ENCODE measurements around the gene SLC35E2B. TPM values are rescaled to one million over a fixed set of nuclear protein-coding genes. Genes with fewer than 3 reads are reported as not detected.
"Not testable (repeated sequence)": the region's sequence is repeated elsewhere in the genome, so short reads cannot be mapped to it uniquely, and the experiment has no call there.

Gene SLC35E2B
- total RNA-seq, result 10 to 100 TPM; 25.2 to 53.5 TPM
- 10 to 100 TPM in 1 of 2 donors, 1 to 10 TPM in 1; 8.1 to 32.0 TPM for polyA plus RNA-seq
- long read RNA-seq, donor 1, full-length matches to known transcripts, result 6 of 27 reads
- long read RNA-seq, donor 1, partial matches to known transcripts, result 4 of 27 reads
- long read RNA-seq, donor 1, other reads (novel, unspliced or antisense), result 17 of 27 reads
- long read RNA-seq, donor 2, full-length matches to known transcripts, result 2 of 14 reads
- long read RNA-seq, donor 2, partial matches to known transcripts, result 1 of 14 reads
- long read RNA-seq, donor 2, other reads (novel, unspliced or antisense), result 11 of 14 reads

GRCh38 chr1:1692714-1693647 is at the start of gene SLC35E2B:
TSS of gene SLC35E2B (minus strand) at chr1:1692795. CDS start at chr1:1676699, 16,096 bp downstream.
- peak; percentile 94 to 97 for DNase-seq
- H3K36me3 ChIP-seq (ENCODE audit: control insufficient read depth in 1 of 2, insufficient read depth in 2 of 2, low read length in 1 of 2); H3K9me3 ChIP-seq (ENCODE audit: control insufficient read depth, low read length); H3K4me1 ChIP-seq (ENCODE audit: control insufficient read depth in 1 of 2, insufficient read depth in 2 of 2, low read length in 2 of 2); intact Hi-C loops (cut with DNase I); H3K27me3 ChIP-seq (ENCODE audit: control insufficient read depth in 1 of 2, insufficient read depth in 2 of 2, low read length in 1 of 2): not testable (repeated sequence)
- Histone ChIP-seq H3K4me3 (ENCODE audit: low read length in 2 of 2) (peak within 1 kb of the TSS in 1 of 2 donors; percentile 59), H3K27ac (ENCODE audit: low read depth in 1 of 2, low read length in 2 of 2) (peak within 1 kb of the TSS in 1 of 2 donors; percentile 70)
- 0% methylated on average over 19 to 60 of the region's 98 CpGs for WGBS, 2 donors
- ATAC-seq (ENCODE audit: low FRiP score), result peak; percentile 97

GRCh38 chr1:1741013-1741412 is 48.4 kb upstream of the SLC35E2B start:
- H3K9me3 ChIP-seq (ENCODE audit: control insufficient read depth, low read length); H3K27me3 ChIP-seq (ENCODE audit: control insufficient read depth in 1 of 2, insufficient read depth in 2 of 2, low read length in 1 of 2); H3K4me1 ChIP-seq (ENCODE audit: control insufficient read depth in 1 of 2, insufficient read depth in 2 of 2, low read length in 2 of 2); ATAC-seq (ENCODE audit: low FRiP score); H3K27ac ChIP-seq (ENCODE audit: low read depth in 1 of 2, low read length in 2 of 2); H3K36me3 ChIP-seq (ENCODE audit: control insufficient read depth in 1 of 2, insufficient read depth in 2 of 2, low read length in 1 of 2); intact Hi-C loops (cut with DNase I); H3K4me3 ChIP-seq (ENCODE audit: low read length in 2 of 2): not testable (repeated sequence)
- 54 to 58% methylated on average over 10 to 12 of the region's 12 CpGs for WGBS, 2 donors
- DNase-seq, result peak; percentile 10 to 32

- WGBS, 2 donors, result 90 to 95% methylated on average over 8 to 12 of the region's 22 CpGs
- H3K4me1 ChIP-seq (ENCODE audit: control insufficient read depth in 1 of 2, insufficient read depth in 2 of 2, low read length in 2 of 2); H3K27me3 ChIP-seq (ENCODE audit: control insufficient read depth in 1 of 2, insufficient read depth in 2 of 2, low read length in 1 of 2); H3K4me3 ChIP-seq (ENCODE audit: low read length in 2 of 2); intact Hi-C loops (cut with DNase I); ATAC-seq (ENCODE audit: low FRiP score); H3K9me3 ChIP-seq (ENCODE audit: control insufficient read depth, low read length); H3K27ac ChIP-seq (ENCODE audit: low read depth in 1 of 2, low read length in 2 of 2); H3K36me3 ChIP-seq (ENCODE audit: control insufficient read depth in 1 of 2, insufficient read depth in 2 of 2, low read length in 1 of 2): not testable (repeated sequence)
- DNase-seq, result peak; percentile 28 to 59
Observed at GRCh38 chr1:1738799-1739337, 46.3 kb upstream of the SLC35E2B start.

- intact Hi-C loops (cut with DNase I); ATAC-seq (ENCODE audit: low FRiP score); H3K27ac ChIP-seq (ENCODE audit: low read depth in 1 of 2, low read length in 2 of 2); H3K4me1 ChIP-seq (ENCODE audit: control insufficient read depth in 1 of 2, insufficient read depth in 2 of 2, low read length in 2 of 2); H3K27me3 ChIP-seq (ENCODE audit: control insufficient read depth in 1 of 2, insufficient read depth in 2 of 2, low read length in 1 of 2); H3K4me3 ChIP-seq (ENCODE audit: low read length in 2 of 2); H3K36me3 ChIP-seq (ENCODE audit: control insufficient read depth in 1 of 2, insufficient read depth in 2 of 2, low read length in 1 of 2); H3K9me3 ChIP-seq (ENCODE audit: control insufficient read depth, low read length): not testable (repeated sequence)
- 89 to 93% methylated on average over 14 to 35 of the region's 44 CpGs for WGBS, 2 donors
- DNase-seq, result peak; percentile 48 to 65
Observed at GRCh38 chr1:1737675-1738590, 45.3 kb upstream of the SLC35E2B start.

- 88 to 93% methylated on average over 17 of the region's 17 CpGs for WGBS, 2 donors
- H3K27ac ChIP-seq (ENCODE audit: low read depth in 1 of 2, low read length in 2 of 2), result no peak overlapping the region
- H3K36me3 ChIP-seq (ENCODE audit: control insufficient read depth in 1 of 2, insufficient read depth in 2 of 2, low read length in 1 of 2), result peaks cover 0 to 2% of the 10 kb centered on the region in 2 donors
- no peaks in the 10 kb centered on the region for H3K27me3 ChIP-seq (ENCODE audit: control insufficient read depth in 1 of 2, insufficient read depth in 2 of 2, low read length in 1 of 2)
- no peak overlapping the region for H3K4me3 ChIP-seq (ENCODE audit: low read length in 2 of 2)
- H3K9me3 ChIP-seq (ENCODE audit: control insufficient read depth, low read length), result no peaks in the 10 kb centered on the region
- ATAC-seq (ENCODE audit: low FRiP score) (no peak), DNase-seq (peak in 1 of 2 donors; percentile 67)
- no peaks in the 10 kb centered on the region for H3K4me1 ChIP-seq (ENCODE audit: control insufficient read depth in 1 of 2, insufficient read depth in 2 of 2, low read length in 2 of 2)
- intact Hi-C loops (cut with DNase I), result no loop called here
Observed at GRCh38 chr1:1732381-1732780, 39.8 kb upstream of the SLC35E2B start.

- H3K4me1 ChIP-seq (ENCODE audit: control insufficient read depth in 1 of 2, insufficient read depth in 2 of 2, low read length in 2 of 2), result no peaks in the 10 kb centered on the region
- peak in 1 of 2 donors; percentile 36 for DNase-seq
- no peaks in the 10 kb centered on the region for H3K27me3 ChIP-seq (ENCODE audit: control insufficient read depth in 1 of 2, insufficient read depth in 2 of 2, low read length in 1 of 2)
- no peak for ATAC-seq (ENCODE audit: low FRiP score)
- H3K36me3 ChIP-seq (ENCODE audit: control insufficient read depth in 1 of 2, insufficient read depth in 2 of 2, low read length in 1 of 2), result peaks cover 0 to 2% of the 10 kb centered on the region in 2 donors
- H3K4me3 ChIP-seq (ENCODE audit: low read length in 2 of 2), result no peak overlapping the region
- intact Hi-C loops (cut with DNase I), result no loop called here
- no peaks in the 10 kb centered on the region for H3K9me3 ChIP-seq (ENCODE audit: control insufficient read depth, low read length)
- no peak overlapping the region for H3K27ac ChIP-seq (ENCODE audit: low read depth in 1 of 2, low read length in 2 of 2)
- WGBS, 2 donors, result 92 to 94% methylated on average over 15 to 17 of the region's 17 CpGs
Observed at GRCh38 chr1:1730870-1731269, 38.3 kb upstream of the SLC35E2B start.

GRCh38 chr1:1730230-1730629 is 37.6 kb upstream of the SLC35E2B start:
- ATAC-seq (ENCODE audit: low FRiP score); H3K36me3 ChIP-seq (ENCODE audit: control insufficient read depth in 1 of 2, insufficient read depth in 2 of 2, low read length in 1 of 2); H3K27ac ChIP-seq (ENCODE audit: low read depth in 1 of 2, low read length in 2 of 2); H3K27me3 ChIP-seq (ENCODE audit: control insufficient read depth in 1 of 2, insufficient read depth in 2 of 2, low read length in 1 of 2); intact Hi-C loops (cut with DNase I); H3K4me3 ChIP-seq (ENCODE audit: low read length in 2 of 2); H3K4me1 ChIP-seq (ENCODE audit: control insufficient read depth in 1 of 2, insufficient read depth in 2 of 2, low read length in 2 of 2); H3K9me3 ChIP-seq (ENCODE audit: control insufficient read depth, low read length): not testable (repeated sequence)
- 91% methylated on average over 10 of the region's 13 CpGs; no CpG with 5 or more reads in 1 of the 2 donors for WGBS, 2 donors
- DNase-seq, result peak in 1 of 2 donors; percentile 61
